RWPE2 (cell line): ENCODE measurements around the gene CDH6.

ENCODE experiments used
- ATAC-seq: fragments of 200-7000 bp; cut with Tn5 transposase; 3 replicates; pipeline ENCODE4 v1.9.1; 2021; ENCODE audit warnings: low read depth
- DNase-seq: peaks from one replicate; pipeline ENCODE4 v3.0.0-alpha.2; 2020; ENCODE audit warnings: low spot score
- H3K27ac ChIP-seq: fragments of 450-650 bp; 2 replicates; pipeline ENCODE4 v1.5.1; 2017; ENCODE audit warnings: mild to moderate bottlenecking; ENCODE audit not compliant: poor library complexity, severe bottlenecking
- H3K27me3 ChIP-seq: fragments of 250-450 bp; sonication (Bioruptor Pico); 2 replicates; pipeline ENCODE4 v1.5.1; 2021; ENCODE audit warnings: mild to moderate bottlenecking, moderate library complexity; ENCODE audit not compliant: insufficient read depth, poor library complexity, severe bottlenecking
- H3K36me3 ChIP-seq: fragments of 250-450 bp; sonication (Bioruptor Pico); 2 replicates; pipeline ENCODE4 v1.5.1; 2020; ENCODE audit warnings: low read depth, mild to moderate bottlenecking, moderate library complexity
- H3K4me1 ChIP-seq: fragments of 250-450 bp; sonication (Bioruptor Pico); 2 replicates; pipeline ENCODE4 v1.5.1; 2021; ENCODE audit warnings: mild to moderate bottlenecking, moderate library complexity; ENCODE audit not compliant: insufficient read depth, poor library complexity, severe bottlenecking
- H3K4me3 ChIP-seq: fragments of 250-450 bp; sonication (Bioruptor Pico); 2 replicates; pipeline ENCODE4 v1.5.1; 2021; ENCODE audit warnings: mild to moderate bottlenecking, moderate library complexity; ENCODE audit not compliant: severe bottlenecking
- H3K9me3 ChIP-seq: fragments of 250-450 bp; sonication (Bioruptor Pico); 2 replicates; pipeline ENCODE4 v1.5.1; 2021; ENCODE audit warnings: mild to moderate bottlenecking, moderate library complexity; ENCODE audit not compliant: severe bottlenecking
- TF ChIP-seq, protein P1 (sequence below): fragments of 450-650 bp; IDR thresholded peaks from one replicate; pipeline ENCODE4 v1.5.1; 2017; ENCODE audit warnings: mild to moderate bottlenecking, moderate library complexity; ENCODE audit not compliant: poor library complexity, severe bottlenecking

The CDH6 gene

DNA sequence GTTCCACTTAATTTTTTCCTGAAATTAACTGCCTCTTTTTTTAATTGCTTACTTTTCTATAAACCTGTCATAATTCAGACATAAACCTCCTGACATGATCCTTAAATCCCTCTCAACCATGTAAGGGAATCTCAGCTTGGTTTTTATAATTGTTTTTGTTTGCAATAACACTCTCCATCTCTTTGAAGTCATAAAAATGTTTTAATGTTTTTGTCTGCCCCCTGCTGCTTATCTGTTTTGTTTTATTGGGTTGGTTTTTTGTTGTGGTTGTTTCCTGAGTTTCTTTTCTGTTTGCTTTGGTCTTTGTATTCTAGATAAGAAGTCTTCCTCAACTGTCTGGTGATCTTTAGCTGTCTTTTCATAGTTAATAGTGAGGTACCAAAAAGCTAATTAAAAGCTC is 142.0 kb downstream of the CDH6 start:
- Histone ChIP-seq H3K27ac (no peak overlapping the region), H3K27me3 (peaks cover 38% of the 10 kb centered on the region), H3K36me3 (no peaks in the 10 kb centered on the region), H3K9me3 (no peaks in the 10 kb centered on the region), H3K4me1 (no peaks in the 10 kb centered on the region), H3K4me3 (no peak overlapping the region)
- no peak for ATAC-seq
- no peak for DNase-seq
- TF ChIP-seq, protein P1, sequence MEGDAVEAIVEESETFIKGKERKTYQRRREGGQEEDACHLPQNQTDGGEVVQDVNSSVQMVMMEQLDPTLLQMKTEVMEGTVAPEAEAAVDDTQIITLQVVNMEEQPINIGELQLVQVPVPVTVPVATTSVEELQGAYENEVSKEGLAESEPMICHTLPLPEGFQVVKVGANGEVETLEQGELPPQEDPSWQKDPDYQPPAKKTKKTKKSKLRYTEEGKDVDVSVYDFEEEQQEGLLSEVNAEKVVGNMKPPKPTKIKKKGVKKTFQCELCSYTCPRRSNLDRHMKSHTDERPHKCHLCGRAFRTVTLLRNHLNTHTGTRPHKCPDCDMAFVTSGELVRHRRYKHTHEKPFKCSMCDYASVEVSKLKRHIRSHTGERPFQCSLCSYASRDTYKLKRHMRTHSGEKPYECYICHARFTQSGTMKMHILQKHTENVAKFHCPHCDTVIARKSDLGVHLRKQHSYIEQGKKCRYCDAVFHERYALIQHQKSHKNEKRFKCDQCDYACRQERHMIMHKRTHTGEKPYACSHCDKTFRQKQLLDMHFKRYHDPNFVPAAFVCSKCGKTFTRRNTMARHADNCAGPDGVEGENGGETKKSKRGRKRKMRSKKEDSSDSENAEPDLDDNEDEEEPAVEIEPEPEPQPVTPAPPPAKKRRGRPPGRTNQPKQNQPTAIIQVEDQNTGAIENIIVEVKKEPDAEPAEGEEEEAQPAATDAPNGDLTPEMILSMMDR = no peak

GRCh38 chr5:31343946-31344345 is 150.5 kb downstream of the CDH6 start:
- Histone ChIP-seq H3K4me1 (no peaks in the 10 kb centered on the region), H3K4me3 (no peak overlapping the region), H3K27me3 (peaks cover 3% of the 10 kb centered on the region), H3K9me3 (no peaks in the 10 kb centered on the region), H3K36me3 (no peaks in the 10 kb centered on the region), H3K27ac (no peak overlapping the region)
- no peak for DNase-seq
- ATAC-seq = peak; percentile 48; the same call in 2 of the 3 replicates
- TF ChIP-seq, protein P1 = no peak

DNA sequence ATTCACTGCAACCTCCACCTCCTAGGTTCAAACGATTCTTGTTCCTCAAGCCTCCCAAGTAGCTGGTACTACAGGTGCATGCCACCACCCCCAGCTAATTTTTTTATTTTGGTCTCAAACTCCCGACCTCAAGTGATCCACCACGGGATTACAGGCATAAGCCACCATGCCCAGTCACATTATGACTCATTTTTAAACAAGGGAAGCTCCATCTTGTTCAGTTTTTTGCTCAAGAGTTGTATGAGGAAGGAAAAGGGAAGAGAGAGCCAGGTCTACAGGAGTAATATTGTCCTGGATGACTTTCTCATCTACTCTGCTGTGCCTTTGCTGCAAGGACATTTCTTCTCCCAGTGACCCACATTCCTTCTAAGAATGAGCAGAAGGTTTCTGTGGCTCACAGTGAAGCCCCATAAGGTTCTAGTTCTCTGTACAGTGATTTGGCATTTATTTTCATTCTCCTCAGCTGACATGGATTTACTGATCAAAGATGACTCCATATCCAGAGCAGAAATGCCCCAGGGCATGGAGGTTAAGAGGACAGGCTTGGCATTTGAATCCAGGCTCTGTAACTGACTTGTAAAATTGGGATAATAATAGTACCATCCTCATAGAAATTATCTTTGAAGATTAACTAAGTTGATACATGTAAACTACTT is 153.5 kb downstream of the CDH6 start:
- Histone ChIP-seq H3K4me3 (no peak overlapping the region), H3K27me3 (no peaks in the 10 kb centered on the region), H3K4me1 (no peaks in the 10 kb centered on the region), H3K27ac (no peak overlapping the region), H3K36me3 (no peaks in the 10 kb centered on the region), H3K9me3 (no peaks in the 10 kb centered on the region)
- TF ChIP-seq, protein P1 = no peak
- DNase-seq (no peak), ATAC-seq (no peak)

GRCh38 chr5:31347552-31347905 is 154.0 kb downstream of the CDH6 start:
- Histone ChIP-seq H3K27ac (no peak overlapping the region), H3K4me3 (no peak overlapping the region), H3K36me3 (no peaks in the 10 kb centered on the region), H3K27me3 (peaks cover 4% of the 10 kb centered on the region), H3K9me3 (no peaks in the 10 kb centered on the region), H3K4me1 (no peaks in the 10 kb centered on the region)
- DNase-seq = no peak
- TF ChIP-seq, protein P1 = no peak
- no peak for ATAC-seq

GRCh38 chr5:31350395-31350794 is 156.9 kb downstream of the CDH6 start:
- Histone ChIP-seq H3K27ac (no peak overlapping the region), H3K4me3 (no peak overlapping the region), H3K36me3 (no peaks in the 10 kb centered on the region), H3K27me3 (peaks cover 5% of the 10 kb centered on the region), H3K9me3 (no peaks in the 10 kb centered on the region), H3K4me1 (no peaks in the 10 kb centered on the region)
- TF ChIP-seq, protein P1 = no peak
- DNase-seq (no peak), ATAC-seq (no peak)
